OCI-LY1 (cell line): ENCODE data around the gene C15orf61.

ENCODE experiments used
- EZH2 ChIP-seq: fragments of 200-600 bp; sonication (generic), shearing (Covaris generic); IDR thresholded peaks from 2 replicates; pipeline ENCODE4 v1.8.0; 2017; ENCODE audit warnings: borderline replicate concordance, mixed run types, mild to moderate bottlenecking, antibody characterized with exemption, low read length, moderate library complexity, mixed read lengths
- TF ChIP-seq, protein P1 (sequence below): fragments of 200-600 bp; sonication (generic), shearing (Covaris generic); IDR thresholded peaks from 2 replicates; pipeline ENCODE4 v1.5.1; 2017; ENCODE audit warnings: mild to moderate bottlenecking, antibody characterized with exemption, low read length, moderate library complexity, mixed read lengths

GRCh38 chr15:67571648-67572415 lies 50.9 kb downstream of the C15orf61 start:
- TF ChIP-seq, protein P1, sequence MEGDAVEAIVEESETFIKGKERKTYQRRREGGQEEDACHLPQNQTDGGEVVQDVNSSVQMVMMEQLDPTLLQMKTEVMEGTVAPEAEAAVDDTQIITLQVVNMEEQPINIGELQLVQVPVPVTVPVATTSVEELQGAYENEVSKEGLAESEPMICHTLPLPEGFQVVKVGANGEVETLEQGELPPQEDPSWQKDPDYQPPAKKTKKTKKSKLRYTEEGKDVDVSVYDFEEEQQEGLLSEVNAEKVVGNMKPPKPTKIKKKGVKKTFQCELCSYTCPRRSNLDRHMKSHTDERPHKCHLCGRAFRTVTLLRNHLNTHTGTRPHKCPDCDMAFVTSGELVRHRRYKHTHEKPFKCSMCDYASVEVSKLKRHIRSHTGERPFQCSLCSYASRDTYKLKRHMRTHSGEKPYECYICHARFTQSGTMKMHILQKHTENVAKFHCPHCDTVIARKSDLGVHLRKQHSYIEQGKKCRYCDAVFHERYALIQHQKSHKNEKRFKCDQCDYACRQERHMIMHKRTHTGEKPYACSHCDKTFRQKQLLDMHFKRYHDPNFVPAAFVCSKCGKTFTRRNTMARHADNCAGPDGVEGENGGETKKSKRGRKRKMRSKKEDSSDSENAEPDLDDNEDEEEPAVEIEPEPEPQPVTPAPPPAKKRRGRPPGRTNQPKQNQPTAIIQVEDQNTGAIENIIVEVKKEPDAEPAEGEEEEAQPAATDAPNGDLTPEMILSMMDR, result no peak
- no peak for TF ChIP-seq EZH2
